ENCODE data around the gene TMEM9. TPM values are rescaled to one million over a fixed set of nuclear protein-coding genes. Genes with fewer than 3 reads are reported as not detected.
A peak's percentile ranks its signal among the peaks of the same experiment; 100 is the strongest.

Gene TMEM9
- 80.2 TPM for total RNA-seq (ENCODE audit: unreplicated experiment)
- long read RNA-seq, transcript TMEM9-204 (6 exons, 1,529 nt) = major isoform, 53 of 75 reads
- long read RNA-seq, transcript TMEM9-201 (5 exons, 1,959 nt) = minor isoform, 8 of 75 reads
- long read RNA-seq, partial matches to known transcripts = 0 of 75 reads
- long read RNA-seq, other reads (novel, unspliced or antisense) = 6 of 75 reads

- Mint-ChIP-seq H3K4me1 (ENCODE audit: low read depth, unreplicated experiment) (peaks cover 10% of the 10 kb centered on the region), H3K9me3 (ENCODE audit: unreplicated experiment) (peaks cover 4% of the 10 kb centered on the region), H3K36me3 (ENCODE audit: unreplicated experiment) (peaks cover 19% of the 10 kb centered on the region), H3K4me3 (ENCODE audit: unreplicated experiment) (peak within 1 kb of the TSS; percentile 96), H3K27me3 (ENCODE audit: unreplicated experiment) (peaks cover 6% of the 10 kb centered on the region), H3K27ac (ENCODE audit: unreplicated experiment) (peak within 1 kb of the TSS; percentile 98)
- TF ChIP-seq CTCF (IDR thresholded peaks at IDR 0.05; ENCODE audit: partially characterized antibody, unreplicated experiment) = no peak
- peak; percentile 100 for DNase-seq
Observed at GRCh38 chr1:201154389-201155165, at the start of gene TMEM9. Gene TMEM9 (minus strand): TSS chr1:201154474. CDS start chr1:201153923, 551 bp downstream.

GRCh38 chr1:201198598-201198997 is 44.3 kb upstream of the TMEM9 start:
- TF ChIP-seq CTCF (IDR thresholded peaks at IDR 0.05; ENCODE audit: partially characterized antibody, unreplicated experiment) = no peak

GRCh38 chr1:201194046-201194445 is 39.8 kb upstream of the TMEM9 start:
- Mint-ChIP-seq H3K4me1 (ENCODE audit: low read depth, unreplicated experiment) (peaks cover 9% of the 10 kb centered on the region), H3K27me3 (ENCODE audit: unreplicated experiment) (no peaks in the 10 kb centered on the region), H3K36me3 (ENCODE audit: unreplicated experiment) (no peaks in the 10 kb centered on the region), H3K4me3 (ENCODE audit: unreplicated experiment) (no peak overlapping the region), H3K9me3 (ENCODE audit: unreplicated experiment) (peaks cover 6% of the 10 kb centered on the region), H3K27ac (ENCODE audit: unreplicated experiment) (no peak overlapping the region)
- DNase-seq = no peak
- TF ChIP-seq CTCF (IDR thresholded peaks at IDR 0.05; ENCODE audit: partially characterized antibody, unreplicated experiment) = no peak

More at GRCh38 chr1:201198598-201198997, 44.3 kb upstream of the TMEM9 start:
- H3K4me1 Mint-ChIP-seq (ENCODE audit: low read depth, unreplicated experiment) = peaks cover 1% of the 10 kb centered on the region
- no peaks in the 10 kb centered on the region for H3K36me3 Mint-ChIP-seq (ENCODE audit: unreplicated experiment)
- H3K27ac Mint-ChIP-seq (ENCODE audit: unreplicated experiment) = no peak overlapping the region
- H3K4me3 Mint-ChIP-seq (ENCODE audit: unreplicated experiment) = no peak overlapping the region
- H3K9me3 Mint-ChIP-seq (ENCODE audit: unreplicated experiment) = no peaks in the 10 kb centered on the region
- no peaks in the 10 kb centered on the region for H3K27me3 Mint-ChIP-seq (ENCODE audit: unreplicated experiment)
- DNase-seq = no peak

GRCh38 chr1:201192261-201192788 is 38.1 kb upstream of the TMEM9 start:
- H3K36me3 Mint-ChIP-seq (ENCODE audit: unreplicated experiment) = no peaks in the 10 kb centered on the region
- H3K4me1 Mint-ChIP-seq (ENCODE audit: low read depth, unreplicated experiment) = peaks cover 9% of the 10 kb centered on the region
- H3K27me3 Mint-ChIP-seq (ENCODE audit: unreplicated experiment) = peaks cover 3% of the 10 kb centered on the region
- peaks cover 6% of the 10 kb centered on the region for H3K9me3 Mint-ChIP-seq (ENCODE audit: unreplicated experiment)
- H3K4me3 Mint-ChIP-seq (ENCODE audit: unreplicated experiment) = no peak overlapping the region
- no peak for DNase-seq
- no peak overlapping the region for H3K27ac Mint-ChIP-seq (ENCODE audit: unreplicated experiment)
- no peak for TF ChIP-seq CTCF (IDR thresholded peaks at IDR 0.05; ENCODE audit: partially characterized antibody, unreplicated experiment)

Measured in glutamatergic neuron (in vitro differentiated cells).